GM19395 (cell line): ENCODE data around the gene COL1A2.

ENCODE experiments used
- ATAC-seq: cut with Tn5 transposase; IDR thresholded peaks from one replicate; pipeline ENCODE4 v1.9.1; 2021; ENCODE audit warnings: mild to moderate bottlenecking, moderate library complexity; ENCODE audit not compliant: unreplicated experiment

The COL1A2 gene

GRCh38 chr7:94476251-94476840, 81.7 kb downstream of the COL1A2 start:
- ATAC-seq, result no peak

GRCh38 chr7:94477878-94478277, 83.2 kb downstream of the COL1A2 start:
- ATAC-seq, result no peak

- ATAC-seq, result no peak
Measured at GRCh38 chr7:94478648-94479214, 84.0 kb downstream of the COL1A2 start.
